Sigmoid colon (tissue), 7 donors: Measurements from ENCODE around the gene PIM1. TPM values are rescaled to one million over a fixed set of nuclear protein-coding genes. Genes with fewer than 3 reads are reported as not detected.

Experiments used
- DNase-seq: peaks from one replicate; pipeline ENCODE4 v3.0.0-alpha.2; 2019
- H3K27ac ChIP-seq, 4 donors: fragments of 200-600 bp; sonication (generic); one replicate each; pipeline ENCODE4 v1.5.1; 2016 to 2019; ENCODE audit warnings: mild to moderate bottlenecking in 1 of 4
- H3K27me3 ChIP-seq, 3 donors: fragments of 200-600 bp; sonication (generic); one replicate each; pipeline ENCODE4 v1.5.1; 2019; ENCODE audit warnings: mild to moderate bottlenecking in 1 of 3
- H3K36me3 ChIP-seq, 4 donors: fragments of 200-600 bp; sonication (generic); one replicate each; pipeline ENCODE4 v1.5.1; 2016 to 2019
- H3K4me1 ChIP-seq, 4 donors: fragments of 200-600 bp; sonication (generic); one replicate each; pipeline ENCODE4 v1.5.1; 2017 to 2019
- H3K4me3 ChIP-seq, 4 donors: fragments of 200-600 bp; sonication (generic); one replicate each; pipeline ENCODE4 v1.5.1; 2017 to 2019; ENCODE audit warnings: mild to moderate bottlenecking in 2 of 4, moderate library complexity in 1 of 4
- H3K9me3 ChIP-seq, 4 donors: fragments of 200-600 bp in 3 of 4; sonication (generic) in 3 of 4; one replicate each; pipeline versions ENCODE4 v1.5.1 to v1.6.1; 2013 to 2019
- EP300 ChIP-seq, 4 donors: sonication (generic); formaldehyde crosslinking; IDR thresholded peaks; one replicate each; pipeline ENCODE4 v1.6.1; 2017; ENCODE audit warnings: antibody characterized with exemption in 4 of 4
- POLR2A ChIP-seq, 2 donors: fragments of 450-650 bp; IDR thresholded peaks; one replicate each; pipeline ENCODE4 v1.6.1; 2016; ENCODE audit warnings: antibody characterized with exemption in 2 of 2, mild to moderate bottlenecking in 2 of 2, moderate library complexity in 2 of 2
- POLR2AphosphoS5 ChIP-seq, 4 donors: sonication (generic); formaldehyde crosslinking; IDR thresholded peaks; one replicate each; pipeline ENCODE4 v1.6.1; 2017; ENCODE audit warnings: antibody characterized with exemption in 4 of 4
- WGBS, 2 donors: extraction: QIAGEN DNeasy Blood & Tissue Kit; methylation state at CpG; one replicate each; pipeline ENCODE4 v1.1.7; 2013; 5-methylcytosine and 5-hydroxymethylcytosine counted together
- intact Hi-C: fragments of 100-400 bp; cut with DNase I; formaldehyde crosslinking; loops from one replicate; pipeline ENCODE4 v1.15.1; 2023
- polyA plus RNA-seq, 3 donors: library from polyadenylated mRNA; stranded (reverse); fragments of 200-250 nt; gene quantifications; one replicate each; pipeline ENCODE4 v1.2.3, GENCODE V29; 2013
- total RNA-seq, 4 donors: library from RNA; depleted of rRNA; stranded (reverse); fragments of >200 nt; gene quantifications; one replicate each; pipeline ENCODE4 v1.1.0, GENCODE V29; 2016
- TF ChIP-seq, protein P1 (sequence below), 4 experiments: fragments of 450-650 bp in 3 of 4; fragments of 200-600 bp in 1 of 4; IDR thresholded peaks; one replicate each; pipeline ENCODE4 v1.5.1; 2016 to 2019; ENCODE audit warnings: antibody characterized with exemption in 4 of 4, mild to moderate bottlenecking in 3 of 4, moderate library complexity in 2 of 4
- donor health status: healthy with polysubstance abuse.
- donor health status: Bipolar disorder and iron deficiency.
- donor health status: healthy.

Gene PIM1
- total and polyA plus RNA-seq, 7 donors, result 17.1 to 103 (median 31.0) TPM

DNA sequence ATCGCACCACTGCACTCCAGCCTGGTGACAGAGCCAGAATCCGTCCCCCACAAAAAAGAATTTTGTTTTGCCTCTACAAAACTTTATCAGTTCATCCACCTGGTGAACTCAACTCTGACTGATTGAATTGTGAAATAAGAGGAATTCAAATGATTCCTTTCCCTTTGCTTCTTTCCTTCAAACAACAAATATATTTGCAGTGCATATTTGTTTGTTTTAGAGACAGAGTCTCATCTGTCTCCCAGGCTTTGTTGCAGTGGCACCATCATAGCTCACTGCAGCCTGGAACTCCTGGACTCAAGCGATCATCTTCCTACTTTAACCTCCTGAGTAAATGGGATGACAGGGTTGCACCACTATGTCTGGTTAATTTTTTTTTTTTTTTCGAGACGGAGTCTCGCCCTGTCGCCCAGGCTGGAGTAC, 23.2 kb upstream of the PIM1 start:
- TF ChIP-seq, protein P1, sequence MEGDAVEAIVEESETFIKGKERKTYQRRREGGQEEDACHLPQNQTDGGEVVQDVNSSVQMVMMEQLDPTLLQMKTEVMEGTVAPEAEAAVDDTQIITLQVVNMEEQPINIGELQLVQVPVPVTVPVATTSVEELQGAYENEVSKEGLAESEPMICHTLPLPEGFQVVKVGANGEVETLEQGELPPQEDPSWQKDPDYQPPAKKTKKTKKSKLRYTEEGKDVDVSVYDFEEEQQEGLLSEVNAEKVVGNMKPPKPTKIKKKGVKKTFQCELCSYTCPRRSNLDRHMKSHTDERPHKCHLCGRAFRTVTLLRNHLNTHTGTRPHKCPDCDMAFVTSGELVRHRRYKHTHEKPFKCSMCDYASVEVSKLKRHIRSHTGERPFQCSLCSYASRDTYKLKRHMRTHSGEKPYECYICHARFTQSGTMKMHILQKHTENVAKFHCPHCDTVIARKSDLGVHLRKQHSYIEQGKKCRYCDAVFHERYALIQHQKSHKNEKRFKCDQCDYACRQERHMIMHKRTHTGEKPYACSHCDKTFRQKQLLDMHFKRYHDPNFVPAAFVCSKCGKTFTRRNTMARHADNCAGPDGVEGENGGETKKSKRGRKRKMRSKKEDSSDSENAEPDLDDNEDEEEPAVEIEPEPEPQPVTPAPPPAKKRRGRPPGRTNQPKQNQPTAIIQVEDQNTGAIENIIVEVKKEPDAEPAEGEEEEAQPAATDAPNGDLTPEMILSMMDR (IDR thresholded peaks at IDR 0.05), result no peak
- TF ChIP-seq POLR2A (IDR thresholded peaks at IDR 0.05) (no peak), POLR2AphosphoS5 (IDR thresholded peaks at IDR 0.05) (no peak), EP300 (IDR thresholded peaks at IDR 0.05) (no peak)
- WGBS, 2 donors, result 90 to 97% methylated on average over 7 of the region's 7 CpGs

GRCh38 chr6:37149745-37150144, 20.2 kb upstream of the PIM1 start:
- no peak for DNase-seq
- no peaks in the 10 kb centered on the region for H3K36me3 ChIP-seq
- H3K27ac ChIP-seq, result no peak overlapping the region
- no peak for TF ChIP-seq EP300 (IDR thresholded peaks at IDR 0.05)
- no peak for TF ChIP-seq POLR2AphosphoS5 (IDR thresholded peaks at IDR 0.05)
- TF ChIP-seq, protein P1 (IDR thresholded peaks at IDR 0.05), result no peak
- TF ChIP-seq POLR2A (IDR thresholded peaks at IDR 0.05), result no peak
- H3K27me3 ChIP-seq, result no peaks in the 10 kb centered on the region
- H3K4me1 ChIP-seq, result peaks cover 0 to 4% (median 3%) of the 10 kb centered on the region in 4 donors
- intact Hi-C loops, result no loop called here
- no peak overlapping the region for H3K4me3 ChIP-seq
- H3K9me3 ChIP-seq, result no peaks in the 10 kb centered on the region

More for the DNA sequence above, 23.2 kb upstream of the PIM1 start:
- no peaks in the 10 kb centered on the region for H3K27me3 ChIP-seq
- no peaks in the 10 kb centered on the region for H3K36me3 ChIP-seq
- H3K9me3 ChIP-seq, result no peaks in the 10 kb centered on the region
- no peak overlapping the region for H3K4me3 ChIP-seq
- intact Hi-C loops, result no loop called here
- H3K4me1 ChIP-seq, result peaks cover 0 to 22% (median 19%) of the 10 kb centered on the region in 4 donors
- no peak overlapping the region for H3K27ac ChIP-seq
- DNase-seq, result no peak

- Histone ChIP-seq H3K36me3 (no peaks in the 10 kb centered on the region), H3K9me3 (no peaks in the 10 kb centered on the region), H3K4me1 (no peaks in the 10 kb centered on the region), H3K27ac (no peak overlapping the region), H3K4me3 (no peak overlapping the region), H3K27me3 (no peaks in the 10 kb centered on the region)
- TF ChIP-seq EP300 (IDR thresholded peaks at IDR 0.05), result no peak
- TF ChIP-seq, protein P1 (IDR thresholded peaks at IDR 0.05), result no peak
- no peak for TF ChIP-seq POLR2AphosphoS5 (IDR thresholded peaks at IDR 0.05)
- no peak for TF ChIP-seq POLR2A (IDR thresholded peaks at IDR 0.05)
- no peak for DNase-seq
- intact Hi-C loops, result no loop called here
- 48 to 64% methylated on average over 3 of the region's 3 CpGs for WGBS, 2 donors
These were observed 19.6 kb upstream of the PIM1 start for GRCh38 chr6:37150314-37150713.

DNA sequence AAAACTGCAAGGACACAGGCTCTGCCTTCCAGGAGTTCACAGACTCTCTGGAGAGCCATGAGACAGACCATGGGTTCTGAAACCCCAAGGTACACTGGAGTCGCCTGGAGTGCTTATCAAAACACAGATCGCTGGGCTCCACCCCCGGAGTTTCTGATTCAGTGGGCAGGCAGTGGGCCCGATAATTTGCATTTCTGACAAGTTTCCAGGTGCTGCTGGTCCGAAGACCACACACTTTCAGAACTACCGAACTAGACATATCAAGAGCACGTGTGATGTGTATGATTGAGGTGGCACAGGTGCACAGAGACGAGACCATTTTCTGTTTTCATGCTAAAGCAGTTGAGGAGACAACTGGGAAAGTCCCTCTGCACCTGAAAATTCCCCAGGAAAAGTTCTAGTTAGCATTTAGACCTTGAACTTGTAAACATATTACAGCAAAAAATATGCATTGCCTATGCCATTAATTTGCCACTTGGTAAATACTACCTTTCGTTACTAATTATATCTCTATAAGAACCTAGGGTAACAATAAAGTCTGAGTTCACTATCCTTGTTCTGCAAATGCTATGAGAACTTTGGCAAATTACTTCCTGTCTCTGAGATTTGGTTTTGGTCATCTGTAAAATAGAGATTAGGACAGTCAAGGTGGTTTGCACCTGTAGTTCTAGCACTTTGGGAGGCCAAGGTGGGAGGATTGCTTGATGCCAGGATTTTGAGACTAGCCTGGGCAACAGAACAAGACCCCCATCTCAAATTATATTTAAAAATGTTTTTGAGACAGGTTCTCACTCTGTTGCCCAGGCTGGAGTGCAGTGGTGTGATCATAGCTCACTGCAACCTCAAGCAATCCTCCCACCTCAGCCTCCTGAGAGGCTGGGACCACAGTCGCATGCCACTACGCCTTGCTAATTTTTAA, 14.3 kb upstream of the PIM1 start:
- WGBS, 2 donors, result 29 to 49% methylated on average over 11 of the region's 11 CpGs
- no peak for DNase-seq
- Histone ChIP-seq H3K27me3 (no peaks in the 10 kb centered on the region), H3K36me3 (no peaks in the 10 kb centered on the region), H3K9me3 (no peaks in the 10 kb centered on the region), H3K27ac (no peak overlapping the region), H3K4me3 (no peak overlapping the region), H3K4me1 (peaks cover 0 to 4% (median 3%) of the 10 kb centered on the region in 4 donors)
- TF ChIP-seq EP300 (IDR thresholded peaks at IDR 0.05) (no peak), POLR2A (IDR thresholded peaks at IDR 0.05) (no peak), POLR2AphosphoS5 (IDR thresholded peaks at IDR 0.05) (no peak)
- TF ChIP-seq, protein P1 (IDR thresholded peaks at IDR 0.05), result no peak
- intact Hi-C loops, result no loop called here
